ENCODE results near the gene ANXA1. TPM values are rescaled to one million over a fixed set of nuclear protein-coding genes. Genes with fewer than 3 reads are reported as not detected.
"Not testable (repeated sequence)": the region's sequence is repeated elsewhere in the genome, so short reads cannot be mapped to it uniquely, and the experiment has no call there.

The ANXA1 gene, protein sequence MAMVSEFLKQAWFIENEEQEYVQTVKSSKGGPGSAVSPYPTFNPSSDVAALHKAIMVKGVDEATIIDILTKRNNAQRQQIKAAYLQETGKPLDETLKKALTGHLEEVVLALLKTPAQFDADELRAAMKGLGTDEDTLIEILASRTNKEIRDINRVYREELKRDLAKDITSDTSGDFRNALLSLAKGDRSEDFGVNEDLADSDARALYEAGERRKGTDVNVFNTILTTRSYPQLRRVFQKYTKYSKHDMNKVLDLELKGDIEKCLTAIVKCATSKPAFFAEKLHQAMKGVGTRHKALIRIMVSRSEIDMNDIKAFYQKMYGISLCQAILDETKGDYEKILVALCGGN
- 28.1 and 34.4 TPM in 2 replicates for total RNA-seq (2014; rRNA removed; shearing (Covaris generic))

DNA sequence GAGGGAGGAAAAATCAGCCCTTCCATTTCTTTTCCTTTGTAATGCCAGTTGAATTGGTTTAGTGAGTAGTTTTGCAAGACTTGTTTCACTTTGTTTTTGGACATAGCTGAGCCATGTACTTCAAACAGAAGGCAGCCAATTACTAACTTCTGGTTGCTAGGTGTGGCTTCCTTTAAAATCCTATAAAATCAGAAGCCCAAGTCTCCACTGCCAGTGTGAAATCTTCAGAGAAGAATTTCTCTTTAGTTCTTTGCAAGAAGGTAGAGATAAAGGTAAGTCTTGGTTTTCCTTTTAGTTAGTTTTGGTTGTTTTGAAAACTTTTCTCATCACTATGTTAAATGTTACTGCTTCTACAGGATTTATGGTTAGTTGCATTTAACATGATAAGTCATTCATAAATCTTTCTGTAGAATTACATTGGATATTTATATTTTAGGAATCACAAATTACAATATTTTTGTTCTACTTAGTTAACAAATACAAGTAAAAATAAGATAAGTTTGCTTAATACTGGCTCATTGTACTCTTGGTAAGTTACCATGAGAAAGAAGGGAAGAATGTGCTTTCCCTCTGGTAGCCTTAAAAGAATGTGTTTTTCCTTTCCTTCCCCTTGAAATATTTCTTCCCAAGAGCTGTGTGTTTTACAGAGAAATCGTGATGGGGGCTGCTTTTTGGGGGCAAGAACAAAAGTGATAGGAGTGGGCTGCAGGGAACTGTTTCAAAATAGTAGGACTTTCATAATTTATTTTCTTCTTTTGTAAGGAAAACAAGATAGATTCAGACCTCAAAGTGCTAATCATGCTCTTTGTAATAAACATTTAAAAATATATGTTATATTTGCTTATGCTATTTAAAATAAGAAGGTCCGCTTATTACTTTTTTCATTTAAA, at the start of gene ANXA1:
ANXA1 (plus strand) TSS at position 213 of the 890 bp plus-strand sequence. CDS start 6,671 bp downstream, outside the sequence.
- DNase-seq: no peak
- Histone ChIP-seq H3K27ac (peak within 1 kb of the TSS; percentile 58), H3K9me3 (replicated peaks) (no peaks in the 10 kb centered on the region), H3K4me3 (peak within 1 kb of the TSS; percentile 51), H3K4me1 (peaks cover 54% of the 10 kb centered on the region), H3K27me3 (no peaks in the 10 kb centered on the region), H3K36me3 (no peaks in the 10 kb centered on the region; the same call in 1 of the 2 replicates)

DNA sequence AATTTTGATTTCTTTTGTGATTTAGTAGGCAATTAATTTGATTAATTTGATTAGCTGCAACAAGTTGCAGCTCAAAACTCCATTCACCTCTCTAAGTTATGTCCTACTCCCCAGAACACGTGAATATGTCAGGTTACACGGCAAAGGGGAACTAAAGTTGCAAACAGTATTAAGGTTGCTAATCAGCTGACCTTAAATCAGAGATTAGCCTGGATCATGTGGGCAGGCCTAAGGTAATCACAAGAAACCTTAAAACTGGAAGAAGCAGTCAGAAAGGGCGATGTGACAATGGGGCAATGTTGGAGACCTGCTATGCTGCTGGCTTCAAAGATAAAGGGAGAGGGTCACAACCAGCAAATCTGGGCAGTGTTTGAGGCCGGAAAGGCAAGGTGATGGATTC, 47.3 kb upstream of the ANXA1 start:
- Histone ChIP-seq H3K4me3 (no peak overlapping the region), H3K4me1 (no peaks in the 10 kb centered on the region), H3K36me3 (no peaks in the 10 kb centered on the region), H3K27me3 (no peaks in the 10 kb centered on the region), H3K9me3 (replicated peaks) (no peaks in the 10 kb centered on the region), H3K27ac (no peak overlapping the region)
- DNase-seq: no peak

DNA sequence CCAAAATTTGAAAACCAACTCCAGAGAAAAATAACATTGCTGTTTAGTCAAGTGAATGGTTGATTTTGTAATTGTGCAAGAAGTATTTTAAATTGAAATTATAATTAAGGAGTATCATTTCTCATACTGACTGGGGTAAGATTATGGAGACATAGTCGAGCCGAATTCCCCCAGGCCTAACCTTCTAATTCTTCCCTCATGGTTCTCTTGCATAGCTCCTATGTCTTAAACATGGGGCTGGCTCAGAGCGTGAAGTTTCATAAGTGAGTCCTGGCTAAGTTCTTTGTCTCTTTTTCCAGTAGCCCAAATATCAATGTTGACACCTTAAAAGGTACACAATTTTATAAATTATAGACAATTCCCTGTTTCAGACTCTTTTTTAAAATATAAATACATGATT, 46.7 kb upstream of the ANXA1 start:
- Histone ChIP-seq H3K36me3 (no peaks in the 10 kb centered on the region), H3K27me3 (no peaks in the 10 kb centered on the region), H3K27ac (no peak overlapping the region), H3K4me1 (no peaks in the 10 kb centered on the region), H3K4me3 (no peak overlapping the region), H3K9me3 (replicated peaks) (no peaks in the 10 kb centered on the region)
- no peak for DNase-seq

DNA sequence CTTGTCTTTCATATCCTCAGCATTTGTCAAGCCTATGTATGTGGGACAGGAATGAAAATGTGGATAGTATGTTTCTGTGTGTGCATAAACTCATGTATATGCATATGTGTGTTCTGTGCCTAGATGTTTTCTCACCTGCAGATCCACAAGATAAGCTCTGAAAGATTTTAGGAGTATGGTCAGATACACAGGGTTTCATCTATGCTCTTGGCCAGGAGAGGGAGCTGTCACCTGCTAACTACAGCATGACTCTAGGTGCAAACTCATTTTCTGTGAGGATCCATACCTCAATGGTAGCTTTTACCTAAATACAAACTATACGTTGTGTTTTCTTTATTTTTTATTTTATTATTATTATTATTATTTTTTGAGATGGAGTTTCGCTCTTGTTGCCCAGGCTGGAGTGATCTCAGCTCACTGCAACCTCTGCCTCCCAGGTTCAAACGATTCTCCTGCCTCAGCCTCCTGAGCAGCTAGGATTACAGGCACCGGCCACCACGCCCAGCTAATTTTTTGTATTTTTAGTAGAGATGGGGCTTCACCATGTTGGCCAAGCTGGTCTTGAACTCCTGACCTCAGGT, 44.1 kb upstream of the ANXA1 start:
- not testable (repeated sequence) for H3K27ac ChIP-seq; H3K4me1 ChIP-seq; H3K9me3 ChIP-seq (replicated peaks); H3K4me3 ChIP-seq; H3K27me3 ChIP-seq; H3K36me3 ChIP-seq
- DNase-seq: peak; percentile 38 to 71

DNA sequence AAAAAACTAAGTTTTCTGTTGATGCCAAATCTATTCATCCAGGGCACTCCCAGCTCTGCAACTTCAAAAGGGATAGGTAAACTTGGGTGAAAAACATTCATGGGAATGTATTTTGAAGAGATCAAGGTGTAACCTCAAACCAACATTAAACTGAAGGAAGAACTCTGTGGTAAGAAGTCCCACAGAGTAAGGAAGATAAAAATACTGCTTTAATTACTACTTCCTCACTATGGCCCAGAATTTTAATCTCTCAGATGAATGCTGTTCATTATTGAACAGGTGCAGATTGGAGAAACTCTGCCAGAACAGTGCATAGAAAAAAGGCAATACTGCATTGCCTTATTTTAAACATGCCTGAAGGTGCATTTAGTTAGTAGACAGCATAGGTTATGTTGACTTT, 37.6 kb upstream of the ANXA1 start:
- H3K27ac ChIP-seq: no peak overlapping the region
- no peaks in the 10 kb centered on the region for H3K36me3 ChIP-seq
- no peak overlapping the region for H3K4me3 ChIP-seq
- no peak for DNase-seq
- H3K4me1 ChIP-seq: peaks cover 2% of the 10 kb centered on the region; the same call in 1 of the 2 replicates
- no peaks in the 10 kb centered on the region for H3K27me3 ChIP-seq
- no peaks in the 10 kb centered on the region for H3K9me3 ChIP-seq (replicated peaks)

DNA sequence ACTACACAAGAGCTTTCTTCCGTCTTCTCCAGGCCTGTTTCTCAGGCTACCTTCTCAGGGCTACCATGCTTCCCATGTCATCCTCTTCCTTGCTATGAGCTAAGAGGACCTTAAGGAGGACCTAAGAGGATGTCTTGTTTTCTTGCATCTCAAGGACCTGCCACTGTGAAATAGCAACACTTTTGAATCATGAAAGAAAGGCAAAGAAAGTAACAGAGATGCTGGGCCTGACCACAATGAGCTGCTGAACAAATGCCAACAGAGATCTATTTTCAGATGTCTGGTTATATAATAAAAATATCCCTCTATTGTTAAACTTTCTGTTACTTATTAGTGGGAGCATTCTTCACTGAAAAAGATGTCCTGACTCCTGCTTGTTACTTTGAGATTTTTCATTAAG, 36.7 kb upstream of the ANXA1 start:
- no peak overlapping the region for H3K27ac ChIP-seq
- no peaks in the 10 kb centered on the region for H3K9me3 ChIP-seq (replicated peaks)
- no peak overlapping the region for H3K4me3 ChIP-seq
- no peaks in the 10 kb centered on the region for H3K36me3 ChIP-seq
- peaks cover 3% of the 10 kb centered on the region; the same call in 1 of the 2 replicates for H3K4me1 ChIP-seq
- no peaks in the 10 kb centered on the region for H3K27me3 ChIP-seq
- DNase-seq: no peak

DNA sequence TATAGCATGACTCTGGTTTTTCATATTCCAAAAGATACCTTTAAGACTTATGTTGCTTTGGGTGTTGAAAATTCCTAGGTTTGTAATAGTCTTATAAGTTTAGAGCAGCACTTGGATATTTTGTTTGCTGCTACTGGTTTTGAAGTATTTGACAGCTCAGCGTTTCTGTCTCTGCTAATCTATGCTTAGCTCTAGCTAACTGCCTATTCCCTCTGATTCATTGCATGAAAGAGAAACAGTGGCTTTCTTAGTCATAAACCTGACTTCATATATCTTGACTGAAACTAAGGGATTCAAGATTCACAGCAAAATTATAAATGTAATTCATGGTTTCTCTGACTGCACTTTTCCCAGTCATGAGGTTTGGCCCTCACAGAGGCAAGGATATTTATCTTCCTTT, 35.6 kb upstream of the ANXA1 start:
- Histone ChIP-seq H3K4me1 (peaks cover 3% of the 10 kb centered on the region; the same call in 1 of the 2 replicates), H3K4me3 (no peak overlapping the region), H3K36me3 (no peaks in the 10 kb centered on the region), H3K27ac (no peak overlapping the region), H3K9me3 (replicated peaks) (no peaks in the 10 kb centered on the region), H3K27me3 (no peaks in the 10 kb centered on the region)
- no peak for DNase-seq

DNA sequence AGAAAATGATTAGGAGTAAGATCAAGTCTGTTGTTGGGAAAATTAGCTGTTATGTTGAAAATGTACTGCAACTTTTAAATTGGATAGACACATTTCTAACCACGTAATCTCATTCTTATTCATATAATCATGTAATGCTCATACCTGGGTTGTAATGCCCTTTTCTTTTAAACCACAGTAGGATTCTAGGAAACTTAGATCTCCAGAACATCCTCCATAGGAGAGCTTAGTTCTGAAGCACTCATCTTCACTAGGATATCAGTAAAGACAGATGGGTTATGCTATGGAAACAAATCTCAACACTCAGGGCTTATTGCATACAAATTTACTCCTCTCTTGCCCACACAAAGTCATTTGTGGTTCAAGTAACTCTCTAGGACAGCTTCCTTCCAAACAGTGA, 34.8 kb upstream of the ANXA1 start:
- Histone ChIP-seq H3K4me3 (no peak overlapping the region), H3K27me3 (no peaks in the 10 kb centered on the region), H3K4me1 (peaks cover 3% of the 10 kb centered on the region; the same call in 1 of the 2 replicates), H3K27ac (no peak overlapping the region), H3K36me3 (no peaks in the 10 kb centered on the region), H3K9me3 (replicated peaks) (no peaks in the 10 kb centered on the region)
- DNase-seq: no peak

DNA sequence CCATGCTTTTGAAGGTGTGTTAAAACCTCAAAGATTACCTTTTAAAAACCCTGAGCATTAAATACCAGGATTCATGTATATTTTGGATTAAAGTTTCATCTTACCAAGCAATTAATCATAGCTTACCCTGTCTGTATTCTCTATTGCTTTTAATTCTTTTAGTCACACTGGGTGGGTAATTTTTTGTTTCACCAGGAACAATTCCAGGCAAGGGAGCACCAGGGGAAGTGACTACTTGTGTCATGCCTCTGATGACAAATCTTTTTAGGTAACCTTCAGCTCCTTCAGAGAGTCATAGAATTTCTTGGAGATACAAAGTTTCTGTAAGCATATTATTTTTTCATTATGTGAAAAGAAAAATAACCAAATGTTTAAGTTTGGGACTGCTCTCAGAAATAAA, 33.4 kb upstream of the ANXA1 start:
- H3K4me3 ChIP-seq: no peak overlapping the region
- H3K36me3 ChIP-seq: no peaks in the 10 kb centered on the region
- H3K27ac ChIP-seq: no peak overlapping the region
- no peak for DNase-seq
- H3K9me3 ChIP-seq (replicated peaks): no peaks in the 10 kb centered on the region
- no peaks in the 10 kb centered on the region for H3K27me3 ChIP-seq
- H3K4me1 ChIP-seq: peaks cover 3% of the 10 kb centered on the region; the same call in 1 of the 2 replicates

DNA sequence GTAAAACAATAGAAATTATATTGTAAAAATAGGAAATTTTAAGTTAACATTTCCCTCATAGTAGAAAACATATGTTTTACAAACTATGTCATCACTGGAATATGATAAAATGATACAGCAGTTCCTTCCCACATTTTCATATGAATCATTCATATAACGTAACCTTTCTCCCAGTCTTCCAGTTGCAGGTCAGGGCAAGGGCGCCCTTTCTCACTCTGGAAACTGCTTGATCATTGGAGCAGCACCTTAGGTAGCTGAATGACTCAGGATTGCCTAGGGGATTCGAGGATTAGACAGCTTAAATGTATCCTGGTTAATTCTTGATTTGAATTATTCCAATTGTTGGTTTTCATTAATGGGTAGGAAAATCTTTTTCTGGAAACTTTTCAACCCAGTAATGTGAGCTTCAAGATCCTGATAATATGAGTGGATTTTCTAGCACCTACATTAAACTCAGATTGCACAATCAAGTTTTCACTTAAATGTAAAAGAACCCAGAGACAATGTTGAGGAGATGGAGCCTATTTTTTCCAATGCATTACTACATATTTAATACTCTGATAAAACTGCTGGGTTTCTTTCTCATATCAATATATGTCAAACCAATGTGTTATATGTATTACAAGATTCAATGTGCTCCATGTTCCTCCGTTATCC, 32.6 kb upstream of the ANXA1 start:
- H3K4me3 ChIP-seq: no peak overlapping the region
- peaks cover 3% of the 10 kb centered on the region; the same call in 1 of the 2 replicates for H3K4me1 ChIP-seq
- no peaks in the 10 kb centered on the region for H3K27me3 ChIP-seq
- H3K9me3 ChIP-seq (replicated peaks): no peaks in the 10 kb centered on the region
- H3K27ac ChIP-seq: no peak overlapping the region
- no peak for DNase-seq
- no peaks in the 10 kb centered on the region for H3K36me3 ChIP-seq

DNA sequence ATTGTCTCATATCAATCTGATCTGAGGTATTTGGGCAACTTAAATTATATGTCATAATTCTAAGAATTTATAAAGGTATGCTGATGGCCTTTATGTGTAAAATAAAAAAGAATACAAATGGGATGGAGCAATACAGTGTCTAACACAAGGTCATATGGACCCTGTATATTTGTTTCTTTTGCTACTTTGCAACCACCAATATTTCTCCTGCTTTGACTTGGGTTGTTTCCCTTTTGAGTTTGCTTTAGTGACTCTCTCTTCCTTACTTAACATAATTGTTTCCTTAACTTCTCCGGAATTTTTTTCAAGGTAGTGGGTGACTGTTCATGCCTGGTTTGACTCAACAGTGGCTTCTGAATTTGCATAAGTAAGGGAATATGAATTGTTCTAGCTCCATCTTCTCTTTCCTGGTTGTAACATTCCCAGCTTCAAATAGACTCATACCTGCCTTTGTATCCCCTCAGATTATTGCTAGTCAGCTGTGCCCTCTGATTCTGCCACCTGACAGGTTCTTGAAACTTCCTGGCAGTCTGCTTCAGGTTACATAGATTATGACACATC, 30.2 kb upstream of the ANXA1 start:
- peaks cover 3% of the 10 kb centered on the region; the same call in 1 of the 2 replicates for H3K4me1 ChIP-seq
- no peaks in the 10 kb centered on the region for H3K27me3 ChIP-seq
- no peaks in the 10 kb centered on the region for H3K36me3 ChIP-seq
- H3K9me3 ChIP-seq (replicated peaks): no peaks in the 10 kb centered on the region
- DNase-seq: no peak
- no peak overlapping the region for H3K4me3 ChIP-seq
- no peak overlapping the region for H3K27ac ChIP-seq

DNA sequence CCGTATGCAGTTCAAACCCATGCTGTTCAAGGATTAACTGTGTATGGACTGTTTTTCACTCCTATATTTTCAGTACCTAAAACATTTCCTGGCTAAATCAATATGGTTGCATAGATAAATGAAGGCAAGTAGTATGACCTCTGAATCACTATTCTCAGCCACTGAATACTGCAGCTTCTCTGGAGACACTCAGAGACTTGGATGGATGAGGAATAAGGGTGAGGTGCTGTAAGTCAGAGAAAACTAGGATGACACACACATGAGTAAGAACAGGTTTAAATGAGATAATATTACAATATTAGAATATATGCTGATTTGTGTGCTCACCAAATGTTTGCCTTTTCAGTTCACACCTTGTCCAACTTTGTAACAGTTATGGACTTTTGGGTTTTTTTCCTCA, 26.0 kb upstream of the ANXA1 start:
- Histone ChIP-seq H3K4me3 (no peak overlapping the region), H3K4me1 (no peaks in the 10 kb centered on the region), H3K27ac (no peak overlapping the region), H3K27me3 (no peaks in the 10 kb centered on the region), H3K36me3 (no peaks in the 10 kb centered on the region), H3K9me3 (replicated peaks) (no peaks in the 10 kb centered on the region)
- no peak for DNase-seq

DNA sequence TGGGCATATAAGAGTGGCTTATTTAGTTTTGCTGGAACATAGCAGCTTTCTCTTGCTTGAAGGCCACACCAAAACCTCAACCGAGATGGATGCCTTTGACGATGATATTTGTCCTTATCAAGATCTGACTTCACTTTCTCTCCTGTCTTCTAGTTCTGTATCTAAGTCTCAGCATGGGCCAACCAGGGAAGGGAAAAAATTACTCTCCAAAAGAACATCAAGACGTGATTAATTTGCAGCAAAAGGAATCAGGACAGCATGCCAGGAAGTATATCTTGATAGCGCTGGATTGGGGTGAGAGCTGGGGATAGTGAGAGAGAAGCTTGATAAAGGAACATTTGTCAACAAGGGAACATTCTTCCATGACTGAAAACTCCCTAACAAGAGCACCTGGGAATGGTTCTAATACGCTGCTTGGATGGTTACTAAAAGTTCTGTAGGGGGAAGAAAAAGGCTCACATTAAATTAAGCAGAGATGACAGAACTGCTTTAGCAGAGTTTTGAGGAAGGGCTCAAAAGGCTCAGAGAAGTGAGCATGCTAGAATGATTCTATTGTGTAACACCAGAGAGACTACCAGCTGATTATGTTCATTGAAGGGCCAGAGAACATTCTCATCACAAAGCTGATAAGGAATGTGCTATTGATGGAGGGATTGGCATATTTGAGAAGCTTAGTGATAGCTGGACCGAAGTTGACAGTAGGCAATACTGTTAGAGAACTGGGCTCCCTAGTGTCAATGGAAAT, 21.6 kb upstream of the ANXA1 start:
- H3K4me1 ChIP-seq: peaks cover 10% of the 10 kb centered on the region

DNA sequence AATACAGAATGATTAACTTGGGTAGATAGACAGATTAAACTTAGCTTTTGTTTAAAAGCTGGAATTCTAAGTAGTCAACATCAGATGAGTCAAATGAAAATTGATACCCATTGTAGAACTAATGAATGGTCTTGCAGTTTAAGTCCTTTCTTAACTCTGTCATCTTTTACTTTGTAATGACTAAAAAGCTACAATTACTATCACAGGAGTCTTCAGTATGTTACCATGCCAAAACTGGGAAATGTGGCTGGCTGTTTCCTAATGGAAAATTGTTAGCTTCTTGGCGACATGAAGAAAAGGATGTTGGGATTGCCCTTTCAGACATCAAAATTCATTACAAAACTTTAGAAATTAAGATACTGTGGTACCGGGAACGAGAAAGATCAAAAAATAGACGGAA, 20.2 kb upstream of the ANXA1 start:
- Histone ChIP-seq H3K27ac (peak overlapping the region; percentile 86), H3K36me3 (no peaks in the 10 kb centered on the region), H3K27me3 (no peaks in the 10 kb centered on the region), H3K4me1 (peaks cover 10% of the 10 kb centered on the region), H3K9me3 (replicated peaks) (no peaks in the 10 kb centered on the region), H3K4me3 (peak overlapping the region; percentile 61)
- DNase-seq: no peak

More for the DNA sequence above, 21.6 kb upstream of the ANXA1 start:
- Histone ChIP-seq H3K9me3 (replicated peaks) (no peaks in the 10 kb centered on the region), H3K4me3 (no peak overlapping the region), H3K36me3 (no peaks in the 10 kb centered on the region), H3K27ac (no peak overlapping the region), H3K27me3 (no peaks in the 10 kb centered on the region)
- DNase-seq: no peak

Measured in SJCRH30 (cell line).